ENCODE measurements around the gene PKD2L2.
"Not testable (repeated sequence)": the region's sequence is repeated elsewhere in the genome, so short reads cannot be mapped to it uniquely, and the experiment has no call there.

PKD2L2 gene

DNA sequence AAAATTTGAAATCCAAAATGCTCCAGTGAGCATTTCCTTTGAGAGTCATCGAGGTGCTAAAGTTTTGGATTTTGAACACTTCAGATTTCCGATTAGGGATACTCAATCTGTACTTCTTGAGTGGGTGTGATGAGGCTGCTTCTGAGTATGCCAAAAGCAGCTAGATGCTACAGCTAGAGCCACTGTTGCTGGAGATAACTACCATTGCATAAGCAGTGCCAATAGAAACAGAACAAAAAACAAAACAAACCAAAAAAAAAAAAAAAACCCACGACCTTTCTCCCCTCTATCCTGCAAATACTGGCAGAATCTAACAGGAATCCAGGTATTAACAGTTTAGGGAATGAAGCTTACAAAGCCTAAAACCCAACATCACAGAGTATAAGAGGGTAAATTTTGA is 43.5 kb downstream of the PKD2L2 start:
- Histone ChIP-seq H3K4me1 (ENCODE audit: control insufficient read depth, insufficient read depth, low read length, poor library complexity, severe bottlenecking) (no peaks in the 10 kb centered on the region), H3K9me3 (ENCODE audit: control insufficient read depth, low read length) (no peaks in the 10 kb centered on the region), H3K27ac (ENCODE audit: low read depth, low read length, severe bottlenecking) (no peak overlapping the region), H3K36me3 (ENCODE audit: control insufficient read depth, insufficient read depth, low read length) (peaks cover 23% of the 10 kb centered on the region), H3K4me3 (ENCODE audit: extremely low read depth, insufficient read depth, low read length, poor library complexity, severe bottlenecking) (no peak overlapping the region)
- WGBS, 2 experiments (ENCODE audit: insufficient coverage in 2 of 2): 100% methylated on average over 2 of the region's 3 CpGs; no CpG with 5 or more reads in 1 of the 2 experiments

DNA sequence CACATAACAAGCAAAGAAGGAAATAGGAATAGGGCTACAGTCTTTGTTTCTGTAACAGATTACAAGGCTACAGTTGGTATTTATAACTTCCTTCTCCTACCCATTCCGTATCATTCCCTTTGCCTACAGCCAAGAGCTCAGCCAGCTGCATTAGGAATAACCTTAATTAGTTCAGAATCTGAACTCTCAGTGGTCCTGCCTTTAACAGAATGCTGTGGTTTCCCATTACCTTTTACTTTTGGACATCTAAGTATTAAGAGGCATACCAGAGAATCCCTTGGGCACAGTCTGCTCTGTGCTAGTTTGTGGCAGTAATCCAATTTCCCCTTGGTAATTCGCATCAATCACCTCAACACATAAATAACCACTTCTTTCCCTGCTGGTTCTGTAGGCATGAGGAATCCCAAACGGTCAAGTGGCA is 44.2 kb downstream of the PKD2L2 start:
- Histone ChIP-seq H3K9me3 (ENCODE audit: control insufficient read depth, low read length) (no peaks in the 10 kb centered on the region), H3K4me1 (ENCODE audit: control insufficient read depth, insufficient read depth, low read length, poor library complexity, severe bottlenecking) (no peaks in the 10 kb centered on the region), H3K36me3 (ENCODE audit: control insufficient read depth, insufficient read depth, low read length) (peaks cover 22% of the 10 kb centered on the region), H3K4me3 (ENCODE audit: extremely low read depth, insufficient read depth, low read length, poor library complexity, severe bottlenecking) (no peak overlapping the region), H3K27ac (ENCODE audit: low read depth, low read length, severe bottlenecking) (no peak overlapping the region)
- WGBS, 2 experiments (ENCODE audit: insufficient coverage in 2 of 2): 92 to 100% methylated on average over 2 to 3 of the region's 3 CpGs

- peak overlapping the region; percentile 11 for H3K27ac ChIP-seq (ENCODE audit: low read depth, low read length, severe bottlenecking)
- H3K36me3 ChIP-seq (ENCODE audit: control insufficient read depth, insufficient read depth, low read length): peaks cover 37% of the 10 kb centered on the region
- no peak overlapping the region for H3K4me3 ChIP-seq (ENCODE audit: extremely low read depth, insufficient read depth, low read length, poor library complexity, severe bottlenecking)
- H3K4me1 ChIP-seq (ENCODE audit: control insufficient read depth, insufficient read depth, low read length, poor library complexity, severe bottlenecking): no peaks in the 10 kb centered on the region
- no CpG with 5 or more reads among the region's 1 CpG for WGBS, 2 experiments (ENCODE audit: insufficient coverage in 2 of 2)
- no peaks in the 10 kb centered on the region for H3K9me3 ChIP-seq (ENCODE audit: control insufficient read depth, low read length)
These were observed 45.9 kb downstream of the PKD2L2 start for GRCh38 chr5:137935190-137935589.

- WGBS, 2 experiments (ENCODE audit: insufficient coverage in 2 of 2): 91 to 100% methylated on average over 2 of the region's 3 CpGs
- Histone ChIP-seq H3K4me1 (ENCODE audit: control insufficient read depth, insufficient read depth, low read length, poor library complexity, severe bottlenecking) (no peaks in the 10 kb centered on the region), H3K27ac (ENCODE audit: low read depth, low read length, severe bottlenecking) (peak overlapping the region; percentile 11), H3K36me3 (ENCODE audit: control insufficient read depth, insufficient read depth, low read length) (peaks cover 42% of the 10 kb centered on the region), H3K9me3 (ENCODE audit: control insufficient read depth, low read length) (no peaks in the 10 kb centered on the region), H3K4me3 (ENCODE audit: extremely low read depth, insufficient read depth, low read length, poor library complexity, severe bottlenecking) (no peak overlapping the region)
These were observed 46.4 kb downstream of the PKD2L2 start for GRCh38 chr5:137935694-137936093.

DNA sequence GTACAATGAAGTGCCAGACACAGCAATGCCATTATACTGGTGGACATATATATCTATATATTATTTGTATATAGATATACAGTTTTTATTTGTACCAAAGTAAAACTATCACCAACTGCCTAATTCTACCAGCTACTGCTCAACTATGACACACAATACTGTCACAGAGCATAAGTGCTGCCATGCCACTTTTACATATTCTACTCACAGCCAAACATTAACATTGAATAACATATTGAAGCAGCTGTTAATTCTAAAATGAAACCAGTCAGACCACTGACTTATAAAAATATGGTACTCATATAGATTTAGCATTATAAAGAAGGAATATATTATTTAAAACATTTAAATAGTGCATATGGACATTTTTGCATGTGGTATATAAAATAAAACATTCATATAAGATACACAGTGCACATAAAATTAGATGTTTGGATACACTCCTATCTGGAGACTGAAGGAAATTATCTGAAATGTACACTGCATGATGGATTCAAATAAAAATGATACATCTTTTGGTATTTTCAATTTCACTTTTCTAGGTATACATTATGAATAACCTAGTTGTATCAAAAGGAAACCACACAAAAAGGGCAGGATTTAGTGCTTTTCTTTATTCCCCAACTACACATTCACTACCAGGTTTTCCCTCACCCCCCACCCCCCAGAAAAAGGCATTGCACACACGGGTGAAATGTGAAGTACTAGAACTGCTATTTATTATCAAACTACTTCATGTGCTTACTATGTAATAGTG is 48.9 kb downstream of the PKD2L2 start:
- peaks cover 66% of the 10 kb centered on the region for H3K36me3 ChIP-seq (ENCODE audit: control insufficient read depth, insufficient read depth, low read length)

GRCh38 chr5:137938751-137939143 is 49.5 kb downstream of the PKD2L2 start:
- no peak overlapping the region for H3K27ac ChIP-seq (ENCODE audit: low read depth, low read length, severe bottlenecking)
- H3K4me3 ChIP-seq (ENCODE audit: extremely low read depth, insufficient read depth, low read length, poor library complexity, severe bottlenecking): no peak overlapping the region
- no peaks in the 10 kb centered on the region for H3K4me1 ChIP-seq (ENCODE audit: control insufficient read depth, insufficient read depth, low read length, poor library complexity, severe bottlenecking)
- H3K9me3 ChIP-seq (ENCODE audit: control insufficient read depth, low read length): no peaks in the 10 kb centered on the region
- peaks cover 71% of the 10 kb centered on the region for H3K36me3 ChIP-seq (ENCODE audit: control insufficient read depth, insufficient read depth, low read length)
- WGBS, 2 experiments (ENCODE audit: insufficient coverage in 2 of 2): 100% methylated on average over 1 of the region's 1 CpG; no CpG with 5 or more reads in 1 of the 2 experiments

More for the DNA sequence above, 48.9 kb downstream of the PKD2L2 start:
- Histone ChIP-seq H3K27ac (ENCODE audit: low read depth, low read length, severe bottlenecking) (no peak overlapping the region), H3K4me1 (ENCODE audit: control insufficient read depth, insufficient read depth, low read length, poor library complexity, severe bottlenecking) (no peaks in the 10 kb centered on the region), H3K9me3 (ENCODE audit: control insufficient read depth, low read length) (no peaks in the 10 kb centered on the region), H3K4me3 (ENCODE audit: extremely low read depth, insufficient read depth, low read length, poor library complexity, severe bottlenecking) (no peak overlapping the region)
- no CpG with 5 or more reads among the region's 1 CpG for WGBS, 2 experiments (ENCODE audit: insufficient coverage in 2 of 2)

- Histone ChIP-seq H3K9me3 (ENCODE audit: control insufficient read depth, low read length) (no peaks in the 10 kb centered on the region), H3K4me1 (ENCODE audit: control insufficient read depth, insufficient read depth, low read length, poor library complexity, severe bottlenecking) (no peaks in the 10 kb centered on the region), H3K27ac (ENCODE audit: low read depth, low read length, severe bottlenecking) (no peak overlapping the region), H3K36me3 (ENCODE audit: control insufficient read depth, insufficient read depth, low read length) (peaks cover 76% of the 10 kb centered on the region), H3K4me3 (ENCODE audit: extremely low read depth, insufficient read depth, low read length, poor library complexity, severe bottlenecking) (no peak overlapping the region)
- 80 to 100% methylated on average over 1 to 5 of the region's 7 CpGs for WGBS, 2 experiments (ENCODE audit: insufficient coverage in 2 of 2)
These were observed 50.1 kb downstream of the PKD2L2 start for GRCh38 chr5:137939331-137939730.

DNA sequence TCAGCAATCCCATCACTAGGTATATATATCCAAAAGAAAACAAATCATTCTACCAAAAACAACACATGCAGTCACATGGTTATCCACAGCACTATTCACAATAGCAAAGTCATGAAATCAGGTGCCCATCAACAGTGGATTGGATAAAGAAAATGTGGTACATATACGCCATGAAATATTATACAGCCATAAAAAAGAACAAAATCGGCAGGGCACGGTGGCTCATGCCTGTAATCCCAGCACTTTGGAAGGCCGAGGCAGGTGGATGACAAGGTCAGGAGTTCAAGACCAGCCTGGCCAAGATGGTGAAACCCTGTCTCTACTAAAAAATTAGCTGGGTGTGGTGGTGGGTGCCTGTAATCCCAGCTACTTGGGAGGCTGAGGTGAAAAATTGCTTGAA is 55.0 kb downstream of the PKD2L2 start:
- 92 to 100% methylated on average over 3 to 4 of the region's 4 CpGs for WGBS, 2 experiments (ENCODE audit: insufficient coverage in 2 of 2)
- not testable (repeated sequence) for H3K27ac ChIP-seq (ENCODE audit: low read depth, low read length, severe bottlenecking); H3K4me3 ChIP-seq (ENCODE audit: extremely low read depth, insufficient read depth, low read length, poor library complexity, severe bottlenecking); H3K4me1 ChIP-seq (ENCODE audit: control insufficient read depth, insufficient read depth, low read length, poor library complexity, severe bottlenecking); H3K9me3 ChIP-seq (ENCODE audit: control insufficient read depth, low read length)
- H3K36me3 ChIP-seq (ENCODE audit: control insufficient read depth, insufficient read depth, low read length): peaks cover 98% of the 10 kb centered on the region

DNA sequence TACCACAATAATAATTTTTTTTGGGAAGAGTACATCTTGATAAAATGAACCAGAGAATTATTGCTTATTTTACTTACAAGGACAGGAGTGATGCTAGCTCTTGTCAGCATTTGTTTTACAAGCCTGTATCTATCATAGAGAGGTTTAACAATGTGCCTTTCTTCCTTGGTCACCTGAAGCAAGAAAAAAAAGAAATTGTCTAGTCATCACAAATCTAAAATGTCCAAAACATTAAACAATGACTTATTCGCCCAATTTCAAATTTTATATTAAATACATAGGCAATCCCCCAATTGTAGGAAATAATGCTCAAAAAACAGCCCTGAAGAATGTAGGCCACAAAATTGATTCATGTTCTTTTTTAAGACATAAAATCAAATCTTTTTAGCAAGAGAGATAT is 56.6 kb downstream of the PKD2L2 start:
- Histone ChIP-seq H3K4me1 (ENCODE audit: control insufficient read depth, insufficient read depth, low read length, poor library complexity, severe bottlenecking) (no peaks in the 10 kb centered on the region), H3K9me3 (ENCODE audit: control insufficient read depth, low read length) (no peaks in the 10 kb centered on the region), H3K36me3 (ENCODE audit: control insufficient read depth, insufficient read depth, low read length) (peaks cover 97% of the 10 kb centered on the region), H3K27ac (ENCODE audit: low read depth, low read length, severe bottlenecking) (no peak overlapping the region), H3K4me3 (ENCODE audit: extremely low read depth, insufficient read depth, low read length, poor library complexity, severe bottlenecking) (no peak overlapping the region)
- 100% methylated on average over 1 of the region's 1 CpG; no CpG with 5 or more reads in 1 of the 2 experiments for WGBS, 2 experiments (ENCODE audit: insufficient coverage in 2 of 2)

DNA sequence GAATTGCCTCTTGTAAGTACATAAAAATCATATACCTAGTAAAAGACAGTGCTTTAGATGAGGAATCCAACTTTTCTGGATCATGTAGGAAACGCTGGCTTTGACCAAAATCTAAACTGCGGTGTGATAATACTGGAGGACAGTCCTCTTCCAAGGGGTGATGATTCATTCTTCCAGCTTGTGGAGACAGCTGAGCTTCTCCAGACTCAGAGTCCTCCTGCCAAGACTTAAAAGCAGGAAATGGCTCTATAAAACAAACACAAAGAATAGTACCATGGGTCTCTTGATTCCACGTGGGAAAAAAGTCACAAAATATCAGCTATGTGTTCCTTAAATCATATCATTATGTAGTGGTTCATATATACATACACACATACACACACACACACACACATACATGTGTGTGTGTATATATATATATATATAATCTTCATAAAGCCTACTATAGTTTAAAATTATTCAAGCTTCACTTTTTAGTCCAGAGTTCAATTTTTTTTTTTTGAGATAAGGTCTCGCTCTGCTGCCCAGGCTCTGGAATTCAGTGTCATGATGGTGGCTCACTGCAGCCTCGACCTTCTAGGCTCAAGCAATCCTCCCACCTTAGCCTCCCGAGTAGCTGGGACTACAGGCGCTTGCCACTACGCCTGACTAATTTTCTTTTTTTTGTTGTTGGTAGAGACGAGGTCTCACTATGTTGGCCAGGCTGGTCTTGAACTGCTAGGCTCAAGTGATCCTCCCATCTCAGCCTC is 65.0 kb downstream of the PKD2L2 start:
- 91 to 100% methylated on average over 1 to 7 of the region's 9 CpGs for WGBS, 2 experiments (ENCODE audit: insufficient coverage in 2 of 2)
- Histone ChIP-seq H3K9me3 (ENCODE audit: control insufficient read depth, low read length) (no peaks in the 10 kb centered on the region), H3K36me3 (ENCODE audit: control insufficient read depth, insufficient read depth, low read length) (peaks cover 51% of the 10 kb centered on the region), H3K4me3 (ENCODE audit: extremely low read depth, insufficient read depth, low read length, poor library complexity, severe bottlenecking) (no peak overlapping the region), H3K27ac (ENCODE audit: low read depth, low read length, severe bottlenecking) (peak overlapping the region; percentile 92), H3K4me1 (ENCODE audit: control insufficient read depth, insufficient read depth, low read length, poor library complexity, severe bottlenecking) (peaks cover 12% of the 10 kb centered on the region)

GRCh38 chr5:137957948-137958347 is 68.7 kb downstream of the PKD2L2 start:
- H3K4me3 ChIP-seq (ENCODE audit: extremely low read depth, insufficient read depth, low read length, poor library complexity, severe bottlenecking): no peak overlapping the region
- WGBS, 2 experiments (ENCODE audit: insufficient coverage in 2 of 2): 94% methylated on average over 1 of the region's 1 CpG; no CpG with 5 or more reads in 1 of the 2 experiments
- peaks cover 32% of the 10 kb centered on the region for H3K36me3 ChIP-seq (ENCODE audit: control insufficient read depth, insufficient read depth, low read length)

More at GRCh38 chr5:137957948-137958347, 68.7 kb downstream of the PKD2L2 start:
- no peak overlapping the region for H3K27ac ChIP-seq (ENCODE audit: low read depth, low read length, severe bottlenecking)
- H3K9me3 ChIP-seq (ENCODE audit: control insufficient read depth, low read length): no peaks in the 10 kb centered on the region
- H3K4me1 ChIP-seq (ENCODE audit: control insufficient read depth, insufficient read depth, low read length, poor library complexity, severe bottlenecking): peaks cover 12% of the 10 kb centered on the region

Measured in mesodermal cell (in vitro differentiated cells).